Mucosa of descending colon (tissue), 3 donors: ENCODE results near the gene NTRK3. TPM values are rescaled to one million over a fixed set of nuclear protein-coding genes. Genes with fewer than 3 reads are reported as not detected.

Experiments used
- ATAC-seq: fragments of 200-7000 bp; cut with Tn5 transposase; one replicate; pipeline ENCODE4 v1.9.1; 2020; ENCODE audit warnings: mild to moderate bottlenecking, moderate library complexity
- DNase-seq, 3 donors: peaks; one replicate each; pipeline ENCODE4 v3.0.0-alpha.2; 2020
- H3K36me3 ChIP-seq: fragments of 200-600 bp; one replicate; pipeline ENCODE4 v1.8.0; 2021; ENCODE audit warnings: low read depth, mild to moderate bottlenecking
- H3K4me1 ChIP-seq: fragments of 200-600 bp; one replicate; pipeline ENCODE4 v1.8.0; 2021; ENCODE audit warnings: low read depth, mild to moderate bottlenecking
- H3K4me3 ChIP-seq: fragments of 200-600 bp; one replicate; pipeline ENCODE4 v1.8.0; 2021; ENCODE audit warnings: mild to moderate bottlenecking
- H3K9me3 ChIP-seq: fragments of 200-600 bp; one replicate; pipeline ENCODE4 v1.8.0; 2021; ENCODE audit warnings: mild to moderate bottlenecking
- CTCF ChIP-seq: fragments of 200-600 bp; IDR thresholded peaks from one replicate; pipeline ENCODE4 v1.8.0; 2022; ENCODE audit warnings: antibody characterized with exemption, mild to moderate bottlenecking
- intact Hi-C, 2 donors: fragments of 100-400 bp; cut with DNase I in 1 of 2; cut with micrococcal nuclease in 1 of 2; formaldehyde crosslinking; loops; one replicate each; pipeline versions ENCODE4 v1.11.0 to v1.11.1; 2022; cut with DNase I, micrococcal nuclease
- total RNA-seq, 3 donors: library from RNA; stranded (reverse); fragmentation: NEBNext Ultra II Directional in 2 of 3; extraction: Animal tissue kit (Norgen Biotek cat#: 25700) in 2 of 3; gene quantifications; one replicate each; pipeline versions ENCODE4 v1.2.1 to v1.2.4, GENCODE V29; 2021 to 2023
- donor health status: DM: no; HTN: no; CAD: no; lungs with moderate emphysema.
- donor health status: DM: no; HTN: no; CAD: no.
- donor health status: DM: no; HTN: yes; CAD: no.

Gene NTRK3
- total RNA-seq, 3 donors from 2014 or later = 0.78 to 2.8 (median 2.1) TPM

- no peak for TF ChIP-seq CTCF
- no peak for DNase-seq
- intact Hi-C loops = no loop called here
Observed at GRCh38 chr15:88118741-88119140, 137.8 kb downstream of the NTRK3 start.

GRCh38 chr15:88118035-88118434 lies 138.5 kb downstream of the NTRK3 start:
- H3K4me1 ChIP-seq = no peaks in the 10 kb centered on the region
- TF ChIP-seq CTCF = no peak
- intact Hi-C loops = no loop called here
- no peak for ATAC-seq
- H3K9me3 ChIP-seq = no peaks in the 10 kb centered on the region
- no peak for DNase-seq
- no peaks in the 10 kb centered on the region for H3K36me3 ChIP-seq
- H3K4me3 ChIP-seq = no peak overlapping the region

More at GRCh38 chr15:88118741-88119140, 137.8 kb downstream of the NTRK3 start:
- H3K9me3 ChIP-seq = no peaks in the 10 kb centered on the region
- no peak for ATAC-seq
- H3K36me3 ChIP-seq = no peaks in the 10 kb centered on the region
- H3K4me1 ChIP-seq = no peaks in the 10 kb centered on the region
- no peak overlapping the region for H3K4me3 ChIP-seq

- TF ChIP-seq CTCF = no peak
- Histone ChIP-seq H3K4me1 (no peaks in the 10 kb centered on the region), H3K4me3 (no peak overlapping the region), H3K36me3 (no peaks in the 10 kb centered on the region), H3K9me3 (no peaks in the 10 kb centered on the region)
- peak in 2 of 3 donors; percentile 39 to 70 for DNase-seq
- peak; percentile 87 for ATAC-seq
- intact Hi-C loops = no loop called here
Observed at GRCh38 chr15:88115486-88116152, 140.9 kb downstream of the NTRK3 start.

GRCh38 chr15:88113613-88114308 lies 142.8 kb downstream of the NTRK3 start:
- ATAC-seq (no peak), DNase-seq (no peak)
- TF ChIP-seq CTCF = no peak
- Histone ChIP-seq H3K9me3 (no peaks in the 10 kb centered on the region), H3K36me3 (no peaks in the 10 kb centered on the region), H3K4me1 (no peaks in the 10 kb centered on the region), H3K4me3 (no peak overlapping the region)
- intact Hi-C loops = no loop called here

GRCh38 chr15:88108991-88109390 lies 147.5 kb downstream of the NTRK3 start:
- H3K4me1 ChIP-seq = no peaks in the 10 kb centered on the region
- no peak overlapping the region for H3K4me3 ChIP-seq
- TF ChIP-seq CTCF = no peak
- intact Hi-C loops = no loop called here
- ATAC-seq = no peak
- no peak for DNase-seq
- H3K9me3 ChIP-seq = no peaks in the 10 kb centered on the region
- no peaks in the 10 kb centered on the region for H3K36me3 ChIP-seq
